Stimulated activated CD8-positive, alpha-beta memory T cell treated with anti-CD3 and anti-CD28 coated beads, Interleukin-15, amount 100 ng/mL, for 24 hours (primary cell): Measurements from ENCODE around the gene STYX.
"Not testable (repeated sequence)": the region's sequence is repeated elsewhere in the genome, so short reads cannot be mapped to it uniquely, and the experiment has no call there.

ENCODE experiments used
- DNase-seq: peaks from one replicate; pipeline ENCODE4 v3.0.0-alpha.2; 2020; ENCODE audit warnings: low read depth

Gene STYX

DNA sequence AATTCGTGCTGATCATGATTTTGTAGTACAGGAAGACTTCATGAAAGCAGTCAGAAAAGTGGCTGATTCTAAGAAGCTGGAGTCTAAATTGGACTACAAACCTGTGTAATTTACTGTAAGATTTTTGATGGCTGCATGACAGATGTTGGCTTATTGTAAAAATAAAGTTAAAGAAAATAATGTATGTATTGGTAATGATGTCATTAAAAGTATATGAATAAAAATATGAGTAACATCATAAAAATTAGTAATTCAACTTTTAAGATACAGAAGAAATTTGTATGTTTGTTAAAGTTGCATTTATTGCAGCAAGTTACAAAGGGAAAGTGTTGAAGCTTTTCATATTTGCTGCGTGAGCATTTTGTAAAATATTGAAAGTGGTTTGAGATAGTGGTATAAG, 2.5 kb upstream of the STYX start:
- DNase-seq: not testable (repeated sequence)

DNA sequence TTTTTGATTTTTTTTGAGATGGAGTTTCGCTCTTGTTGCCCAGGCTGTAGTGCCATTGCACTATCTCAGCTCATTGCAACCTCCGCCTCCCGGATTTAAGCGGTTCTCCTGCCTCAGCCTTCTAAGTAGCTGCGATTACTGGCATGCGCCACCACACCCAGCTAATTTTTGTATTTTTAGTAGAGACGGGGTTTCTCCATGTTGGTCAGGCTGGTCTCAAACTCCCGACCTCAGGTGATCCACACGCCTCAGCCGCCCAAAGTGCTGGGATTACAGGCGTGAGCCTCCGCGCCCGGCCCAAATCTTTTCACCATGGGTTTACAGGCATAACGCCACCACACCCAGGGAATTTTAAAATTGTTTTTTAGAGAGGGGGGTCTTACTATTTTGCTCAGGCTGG, 931 bp upstream of the STYX start:
- not testable (repeated sequence) for DNase-seq

DNA sequence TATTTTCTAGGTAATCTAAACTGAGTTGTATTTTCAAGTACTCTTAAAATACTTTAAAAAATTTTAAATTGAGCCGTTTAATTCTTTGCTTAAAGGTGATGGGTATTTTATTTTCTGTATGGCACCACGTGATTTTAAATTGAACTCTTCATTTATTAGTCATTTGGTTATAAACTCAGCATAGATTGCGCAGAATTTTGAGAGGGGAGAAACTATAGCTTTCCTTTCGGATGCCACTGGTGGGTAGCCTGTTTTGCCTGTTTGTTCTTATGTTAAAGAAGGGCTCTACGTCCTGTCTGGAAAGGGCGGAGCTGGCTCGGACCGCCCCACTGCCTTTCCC, 411 bp upstream of the STYX start:
- no peak for DNase-seq

DNA sequence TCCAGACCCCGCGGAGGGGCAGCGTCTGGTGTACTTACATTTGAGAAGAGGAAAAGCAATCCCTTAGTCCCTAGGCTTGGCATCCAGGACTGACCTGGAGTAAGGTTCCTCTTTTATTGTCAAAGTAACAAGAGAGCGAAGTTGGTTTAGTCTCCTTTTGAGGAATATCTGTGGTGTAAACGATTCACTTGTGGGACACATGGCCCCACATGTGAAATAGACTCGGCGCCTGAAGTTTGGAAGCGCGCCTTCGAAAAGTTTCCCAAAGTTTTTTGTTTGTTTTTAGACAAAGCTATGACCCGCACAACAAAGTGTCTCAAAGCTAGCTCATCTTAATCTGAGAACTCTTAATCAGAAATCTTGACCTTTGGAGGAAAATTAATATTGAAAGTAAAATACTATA, 744 bp downstream of the STYX start:
- no peak for DNase-seq

DNA sequence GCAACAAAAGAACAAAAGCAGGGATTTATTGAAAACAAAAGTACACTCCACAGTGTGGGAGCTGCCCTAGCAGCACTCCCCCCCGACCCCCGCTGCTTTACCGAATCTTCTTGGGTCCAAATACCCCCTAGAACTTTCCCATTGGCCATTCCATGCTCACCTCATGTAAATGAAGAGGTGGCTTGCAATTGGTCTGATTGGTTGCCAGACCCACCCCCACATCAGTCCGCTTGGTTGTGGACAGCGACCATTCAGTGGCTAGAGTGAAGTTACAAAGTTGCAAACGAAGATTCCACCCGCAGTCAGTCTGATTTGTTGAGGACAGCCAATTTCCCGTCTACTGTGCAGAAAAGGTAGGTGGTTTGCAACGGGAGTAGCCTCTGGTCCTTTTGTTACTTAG, 3.9 kb downstream of the STYX start:
- no peak for DNase-seq

DNA sequence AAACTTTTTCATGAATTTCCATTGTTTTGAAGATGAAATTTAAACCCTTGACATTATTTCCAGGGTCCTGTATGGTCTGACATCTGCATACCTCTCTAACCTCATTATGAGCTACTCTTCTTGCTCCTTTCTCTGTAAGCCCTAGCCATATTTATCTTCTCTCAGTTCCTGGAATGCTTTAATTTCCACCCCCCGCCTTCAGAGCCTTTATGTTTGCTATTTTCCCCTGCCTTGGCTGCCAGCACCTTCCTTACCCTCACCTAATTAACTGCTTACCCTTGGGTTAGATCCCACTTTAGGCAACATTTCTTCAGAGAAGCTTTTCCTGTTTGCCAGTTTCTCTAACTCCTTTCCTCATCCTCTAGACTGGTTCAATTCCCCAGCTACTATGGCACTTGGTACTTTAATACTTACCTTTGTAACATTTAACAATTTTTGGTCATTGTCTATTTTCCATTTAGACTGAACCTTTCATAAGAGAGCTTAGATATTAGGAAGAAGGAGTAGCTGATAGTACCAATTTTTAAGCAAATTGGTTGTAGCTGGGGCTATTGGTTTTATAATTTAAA, 6.0 kb downstream of the STYX start:
- DNase-seq: no peak

DNA sequence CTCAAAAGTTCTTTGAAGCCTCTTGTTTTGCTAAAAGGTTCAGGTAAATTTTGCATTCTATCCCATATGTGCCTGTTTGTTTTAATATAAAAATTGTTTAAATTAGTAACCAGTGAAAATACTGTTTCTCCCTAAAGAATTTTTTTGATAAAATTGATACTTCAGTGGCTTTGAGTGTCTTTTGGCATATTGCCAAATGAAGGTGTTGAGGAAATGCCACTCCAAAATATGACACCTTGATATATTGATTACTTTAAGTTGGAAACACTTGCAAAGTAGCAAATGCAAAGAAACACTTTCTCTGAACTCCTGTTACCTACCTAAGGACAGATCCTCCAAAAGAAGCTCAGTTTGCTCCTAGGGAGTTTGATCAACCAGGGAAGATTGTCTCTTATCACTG, 8.4 kb downstream of the STYX start:
- DNase-seq: no peak

DNA sequence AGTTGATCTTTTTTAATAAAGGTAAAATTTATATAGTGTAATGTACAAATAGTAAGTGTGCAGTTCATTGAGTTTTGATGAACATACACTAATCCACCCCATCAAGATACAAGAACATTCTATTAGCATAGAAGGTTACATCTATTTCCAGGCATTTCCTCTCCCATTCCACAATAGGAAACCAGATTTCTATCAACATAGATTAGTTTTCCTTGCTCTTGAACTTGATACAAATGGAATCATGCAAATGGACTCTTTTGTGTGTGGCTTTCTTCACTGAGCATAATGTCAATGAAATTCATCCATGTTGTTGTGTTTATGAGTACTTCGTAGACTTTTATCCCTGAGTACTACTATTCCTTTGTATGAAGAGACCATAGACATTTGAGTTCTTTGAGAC, 10.8 kb downstream of the STYX start:
- no peak for DNase-seq

DNA sequence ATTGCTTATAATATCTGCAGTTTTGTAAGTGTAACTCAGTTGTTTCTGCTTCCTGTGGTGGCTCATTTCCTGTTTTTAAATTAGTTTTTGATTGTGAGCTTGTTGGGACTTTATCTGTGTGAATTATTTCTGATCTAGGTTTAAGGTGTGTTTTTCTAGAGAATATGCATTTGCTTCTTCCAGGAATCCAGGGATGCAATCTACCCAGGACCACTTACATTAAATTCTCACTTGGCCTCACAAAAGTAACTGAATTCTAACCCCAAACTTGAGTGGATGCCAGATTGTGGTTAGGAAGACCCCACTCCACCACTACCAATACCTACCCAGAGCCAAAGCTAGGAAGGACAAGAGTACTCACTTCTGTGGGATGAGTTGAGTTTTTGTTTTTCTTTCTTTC, 11.9 kb downstream of the STYX start:
- DNase-seq: no peak

DNA sequence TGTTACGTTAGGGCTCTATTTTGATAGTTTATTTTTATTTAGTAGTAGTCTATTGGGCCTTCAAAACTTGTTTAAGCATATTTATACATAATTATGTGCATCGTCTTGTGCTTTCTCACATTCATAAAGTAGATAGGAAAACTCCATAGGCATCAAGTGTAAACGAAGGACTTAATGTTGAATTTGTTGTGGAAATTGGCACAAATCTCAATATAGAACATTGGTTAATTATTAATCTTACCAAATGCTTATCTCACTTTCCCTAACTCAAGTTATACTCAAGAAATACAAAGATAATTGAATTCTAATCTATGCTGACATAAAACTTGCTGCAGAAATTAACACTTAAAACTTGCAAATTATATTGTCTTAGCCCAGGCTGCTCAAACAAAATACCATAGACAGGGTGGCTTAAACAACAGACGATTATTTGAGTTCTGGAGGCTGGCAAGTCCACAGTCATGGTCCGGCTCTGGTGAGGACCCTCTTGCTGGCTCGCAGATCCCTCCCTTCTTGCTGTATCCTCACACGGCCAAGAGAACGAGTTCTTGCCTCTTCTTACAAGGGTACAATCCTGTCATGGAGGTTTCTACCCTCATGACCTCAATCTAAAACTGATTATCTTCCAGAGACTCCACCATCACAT, 18.8 kb downstream of the STYX start:
- no peak for DNase-seq

DNA sequence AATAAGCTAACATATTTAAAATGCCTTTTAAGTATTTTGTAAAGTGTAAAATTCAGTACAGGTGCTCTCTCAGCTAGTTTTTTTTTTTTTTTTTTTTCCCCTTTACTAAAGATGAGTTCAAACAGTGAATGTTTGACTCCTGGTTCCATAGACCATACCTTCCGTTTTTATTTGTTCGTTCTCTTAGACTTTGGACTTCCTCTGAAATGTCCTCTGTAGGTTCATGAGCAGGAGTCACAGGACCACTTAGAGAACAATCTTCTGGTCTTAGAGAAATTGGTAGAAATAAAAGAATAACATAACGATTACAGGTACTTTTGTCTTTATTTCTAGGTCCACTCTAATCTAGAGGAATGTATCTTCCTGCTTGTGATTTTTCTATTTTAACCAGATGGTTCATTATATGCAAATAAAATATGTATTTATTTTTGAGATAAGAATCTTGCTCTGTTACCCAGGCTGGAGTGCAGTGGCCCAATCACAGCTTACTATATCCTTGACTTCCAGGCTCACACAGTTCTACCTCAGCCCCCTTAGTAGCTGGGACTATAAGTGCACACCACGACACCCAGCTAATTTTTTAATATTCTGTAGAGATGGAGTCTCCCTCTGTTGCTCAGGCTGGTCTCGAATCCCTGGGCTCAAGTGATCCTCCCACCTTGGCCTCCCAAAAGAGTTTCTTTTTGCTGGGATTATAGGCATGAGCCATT, 25.8 kb downstream of the STYX start:
- no peak for DNase-seq

DNA sequence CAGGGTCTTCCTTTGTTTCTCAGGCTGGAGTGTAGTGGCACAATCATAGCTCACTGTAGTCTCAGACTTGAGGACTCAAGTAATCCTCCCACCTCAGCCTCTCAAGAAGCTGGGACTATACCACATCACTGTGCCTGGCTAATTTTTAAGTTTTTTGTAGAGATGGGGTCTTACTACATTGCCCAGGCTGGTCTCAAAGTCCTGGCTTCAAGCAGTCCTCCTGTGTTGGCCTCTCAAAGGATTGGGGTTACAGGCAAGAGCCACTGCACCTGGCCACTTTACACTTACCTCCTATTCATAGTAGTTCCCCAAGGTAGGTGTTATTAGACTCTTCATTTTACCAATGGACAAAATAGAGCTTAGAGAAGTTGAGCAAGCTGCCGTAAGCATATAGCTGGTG, 29.2 kb downstream of the STYX start:
- DNase-seq: no peak

DNA sequence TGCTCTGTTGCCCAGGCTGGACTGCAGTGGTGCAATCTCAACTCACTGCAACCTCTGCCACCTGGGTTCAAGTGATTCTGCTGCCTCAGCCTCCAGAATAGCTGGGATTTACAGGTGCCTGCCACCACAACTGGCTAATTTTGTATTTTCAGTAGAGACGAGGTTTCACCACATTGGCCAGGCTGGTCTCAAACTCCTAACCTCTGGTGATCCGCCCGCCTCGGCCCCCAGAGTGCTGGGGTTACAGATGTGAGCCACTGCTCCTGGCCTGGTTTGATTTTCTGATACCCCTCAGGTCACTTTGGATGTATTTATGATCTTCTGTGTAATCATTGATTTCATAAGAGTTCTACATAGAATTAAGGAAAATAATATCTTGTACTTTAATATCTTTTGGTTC, 33.0 kb downstream of the STYX start:
- not testable (repeated sequence) for DNase-seq

DNA sequence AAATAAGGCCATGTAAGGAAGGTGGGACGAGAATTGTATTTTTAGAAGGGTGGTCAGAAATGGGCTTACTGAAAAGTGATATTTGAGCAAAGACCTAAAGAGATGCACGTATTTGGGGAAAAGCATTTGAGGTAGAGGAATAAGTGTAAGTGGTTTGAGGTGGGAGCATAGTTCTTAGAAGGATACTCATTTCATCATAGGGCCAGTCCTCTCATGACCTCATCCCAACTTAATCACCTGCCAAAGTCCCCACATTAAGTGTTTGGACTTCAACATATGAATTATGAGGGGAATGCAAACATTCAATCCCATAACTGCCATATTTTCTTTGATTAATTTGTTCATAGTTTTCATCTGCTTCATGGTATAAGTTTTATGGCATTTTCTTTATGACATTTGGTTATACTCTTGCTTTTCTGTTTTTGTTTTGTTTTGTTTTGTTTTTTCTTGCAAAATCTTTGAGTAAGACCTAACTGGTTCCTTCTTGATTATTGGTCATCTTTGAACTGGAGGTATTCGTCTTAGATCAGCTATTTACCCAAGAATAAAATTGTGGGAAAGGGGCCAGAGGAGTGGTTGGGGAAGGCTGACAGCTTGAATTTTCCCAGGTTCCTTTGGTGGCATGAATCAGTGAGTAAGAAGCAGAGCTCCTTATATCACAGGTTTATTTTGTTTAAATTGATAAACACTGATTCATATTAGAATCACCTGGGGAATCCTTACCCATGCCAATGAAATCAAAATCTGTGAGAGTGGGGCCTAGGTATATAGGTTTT, 37.3 kb downstream of the STYX start:
- no peak for DNase-seq

DNA sequence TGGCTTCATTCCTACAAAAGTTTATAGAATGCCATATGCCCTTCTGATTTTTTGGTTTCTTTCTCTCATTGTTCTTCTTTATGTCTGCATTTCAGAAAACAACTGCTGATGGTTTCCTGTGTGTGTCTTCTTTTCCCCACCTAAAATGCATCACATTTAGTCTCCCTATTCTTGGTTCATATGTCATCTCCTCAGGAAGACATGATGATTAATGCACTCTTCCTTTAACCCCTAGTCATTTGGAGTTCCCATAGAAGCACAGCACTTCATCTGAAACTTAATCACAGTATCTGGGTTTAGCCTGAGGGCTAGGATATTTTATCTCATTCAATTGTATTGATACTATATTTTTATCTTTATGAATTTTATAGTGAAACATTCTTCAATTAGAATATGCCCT, 39.9 kb downstream of the STYX start:
- no peak for DNase-seq

DNA sequence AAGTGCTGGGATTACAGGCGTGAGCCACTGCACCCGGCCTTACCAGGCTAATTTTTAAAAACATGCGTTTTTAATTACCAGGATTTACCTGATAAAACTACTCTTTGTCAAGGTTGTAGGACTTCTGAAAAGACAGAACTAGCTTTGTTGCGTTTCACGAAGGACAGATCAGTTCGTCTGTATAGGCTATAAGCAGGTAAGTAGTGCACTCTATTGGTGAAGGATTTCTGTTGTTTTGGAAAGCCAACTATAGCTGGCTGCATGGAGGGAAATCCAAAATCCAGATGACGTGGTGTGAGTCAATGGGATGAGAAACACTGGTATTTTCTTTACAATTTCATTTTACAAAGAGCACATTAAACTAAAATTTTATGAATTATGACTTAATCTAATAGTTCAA, 46.9 kb downstream of the STYX start:
- no peak for DNase-seq

DNA sequence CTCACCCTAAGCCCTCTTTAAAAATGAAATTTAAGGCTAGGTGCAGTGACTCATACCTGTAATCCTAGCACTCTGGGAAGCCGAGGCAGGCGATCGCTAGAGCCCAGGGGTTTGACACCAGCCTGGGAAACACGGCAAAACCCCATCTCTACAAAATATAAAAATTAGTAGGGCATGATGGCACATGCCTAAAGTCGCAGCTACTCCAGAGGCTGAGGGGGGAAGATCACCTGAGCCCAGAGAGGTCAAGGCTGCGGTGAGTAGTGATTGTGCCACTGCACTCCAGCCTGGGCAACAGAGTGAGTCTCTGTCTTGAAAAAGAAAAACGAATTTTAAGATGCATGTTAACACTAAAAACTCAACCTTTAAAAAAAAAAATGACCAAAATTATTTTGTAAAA, 48.7 kb downstream of the STYX start:
- no peak for DNase-seq

DNA sequence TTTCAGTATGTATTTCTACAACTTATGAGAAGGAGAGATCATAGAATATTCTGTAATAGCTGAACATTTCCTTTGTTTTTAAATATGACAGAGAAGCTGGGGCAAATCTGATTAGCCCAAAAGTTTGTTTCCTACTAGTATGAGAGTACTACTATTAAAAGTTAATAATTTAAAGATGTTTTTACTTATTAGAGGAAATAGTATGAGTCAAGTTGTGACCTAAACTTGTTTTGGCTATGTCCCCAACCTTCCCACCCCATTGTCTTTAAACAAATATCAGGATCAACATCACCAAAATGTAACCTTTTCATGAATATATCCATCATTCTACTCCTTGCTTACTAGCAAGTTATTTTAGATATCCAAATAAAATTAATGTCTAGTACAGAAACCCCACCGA, 50.9 kb downstream of the STYX start:
- no peak for DNase-seq

DNA sequence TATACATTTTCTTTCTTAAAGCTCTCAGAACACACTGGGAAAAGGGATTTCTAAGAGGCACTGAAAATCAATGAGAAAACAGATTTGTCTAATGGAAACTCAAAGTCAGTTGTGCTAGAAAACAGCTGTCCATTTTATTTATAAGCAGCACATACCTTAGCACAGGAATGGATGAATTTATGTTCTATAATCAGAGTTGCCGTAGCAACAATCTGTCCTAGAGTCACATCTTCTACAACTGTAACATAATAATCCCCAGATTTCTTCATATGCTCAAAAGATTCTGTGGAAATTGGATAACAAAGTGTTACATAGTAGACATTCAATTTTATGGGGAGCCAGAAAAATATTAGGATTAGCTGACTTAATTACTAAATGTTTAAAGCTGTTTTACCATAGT, 51.7 kb downstream of the STYX start:
- no peak for DNase-seq

DNA sequence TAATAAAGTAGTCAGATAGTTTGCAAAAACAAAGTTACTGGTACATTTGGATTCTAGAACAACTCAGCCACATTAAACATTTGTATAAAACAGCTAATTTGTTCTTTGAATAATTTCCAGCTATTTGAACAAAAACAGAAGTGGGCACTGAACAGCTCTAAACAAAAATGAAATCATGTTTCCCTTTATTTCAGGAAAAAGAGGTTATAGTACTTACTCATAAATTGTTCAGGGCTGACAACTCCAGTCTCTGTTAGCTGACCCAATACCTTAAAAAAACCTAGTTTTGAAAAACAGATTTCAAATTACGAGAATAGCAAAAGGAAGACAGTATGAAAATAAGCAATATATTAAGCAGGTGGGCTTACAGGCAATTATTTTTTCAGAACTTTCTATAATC, 53.2 kb downstream of the STYX start:
- no peak for DNase-seq

DNA sequence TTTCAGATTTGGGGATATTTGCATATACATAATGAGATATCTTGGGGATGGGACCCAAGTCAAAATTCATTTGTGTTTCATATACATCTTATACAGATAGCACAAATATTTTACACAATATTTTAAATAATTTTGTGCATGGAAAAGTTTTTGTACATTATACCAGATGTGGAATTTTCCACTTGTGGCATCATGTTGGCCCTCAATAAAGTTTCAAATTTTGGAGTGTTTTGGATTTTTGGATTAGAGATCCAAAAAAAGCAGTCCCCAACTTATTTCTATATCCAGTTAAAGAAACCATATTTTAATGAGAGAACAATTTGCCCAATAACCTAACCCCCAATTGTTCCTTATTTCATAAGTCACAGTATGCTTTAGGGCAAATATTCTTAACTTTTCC, 56.9 kb downstream of the STYX start:
- DNase-seq: no peak

DNA sequence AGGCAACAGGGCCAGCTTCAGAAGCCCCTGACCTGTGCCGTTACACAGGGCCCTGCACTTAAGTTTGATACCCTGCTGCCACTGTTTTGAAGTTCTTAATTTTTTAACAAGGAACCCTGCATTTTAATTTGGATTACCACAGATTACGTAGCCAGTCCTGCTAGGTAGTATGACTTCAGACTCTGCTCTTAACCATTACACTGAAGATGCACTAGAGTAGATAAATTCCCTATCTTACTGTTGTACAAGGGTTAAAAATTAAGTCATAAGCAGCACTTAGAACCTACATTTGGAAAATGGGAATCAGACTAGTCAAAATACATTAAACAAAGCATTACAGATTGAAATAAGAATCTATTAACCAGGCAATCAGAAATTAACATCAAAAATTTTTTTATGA, 59.2 kb downstream of the STYX start:
- DNase-seq: no peak
